A549 treated with DMSO at 1 μM for 4 hours (cell line): Measurements from ENCODE around the gene CENPU. TPM values are rescaled to one million over a fixed set of nuclear protein-coding genes. Genes with fewer than 3 reads are reported as not detected.

Source experiments
- total RNA-seq: library from RNA; stranded (reverse); fragments of 200-300 nt; extraction: Qiagen RNA extraction; gene quantifications from 5 replicates; pipeline ENCODE4 v1.2.3, GENCODE V29; 2022; ENCODE audit warnings: low read depth

The CENPU gene, protein sequence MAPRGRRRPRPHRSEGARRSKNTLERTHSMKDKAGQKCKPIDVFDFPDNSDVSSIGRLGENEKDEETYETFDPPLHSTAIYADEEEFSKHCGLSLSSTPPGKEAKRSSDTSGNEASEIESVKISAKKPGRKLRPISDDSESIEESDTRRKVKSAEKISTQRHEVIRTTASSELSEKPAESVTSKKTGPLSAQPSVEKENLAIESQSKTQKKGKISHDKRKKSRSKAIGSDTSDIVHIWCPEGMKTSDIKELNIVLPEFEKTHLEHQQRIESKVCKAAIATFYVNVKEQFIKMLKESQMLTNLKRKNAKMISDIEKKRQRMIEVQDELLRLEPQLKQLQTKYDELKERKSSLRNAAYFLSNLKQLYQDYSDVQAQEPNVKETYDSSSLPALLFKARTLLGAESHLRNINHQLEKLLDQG
- 22.8 to 25.8 TPM (median 25.4 TPM) in 5 replicates for total RNA-seq

DNA sequence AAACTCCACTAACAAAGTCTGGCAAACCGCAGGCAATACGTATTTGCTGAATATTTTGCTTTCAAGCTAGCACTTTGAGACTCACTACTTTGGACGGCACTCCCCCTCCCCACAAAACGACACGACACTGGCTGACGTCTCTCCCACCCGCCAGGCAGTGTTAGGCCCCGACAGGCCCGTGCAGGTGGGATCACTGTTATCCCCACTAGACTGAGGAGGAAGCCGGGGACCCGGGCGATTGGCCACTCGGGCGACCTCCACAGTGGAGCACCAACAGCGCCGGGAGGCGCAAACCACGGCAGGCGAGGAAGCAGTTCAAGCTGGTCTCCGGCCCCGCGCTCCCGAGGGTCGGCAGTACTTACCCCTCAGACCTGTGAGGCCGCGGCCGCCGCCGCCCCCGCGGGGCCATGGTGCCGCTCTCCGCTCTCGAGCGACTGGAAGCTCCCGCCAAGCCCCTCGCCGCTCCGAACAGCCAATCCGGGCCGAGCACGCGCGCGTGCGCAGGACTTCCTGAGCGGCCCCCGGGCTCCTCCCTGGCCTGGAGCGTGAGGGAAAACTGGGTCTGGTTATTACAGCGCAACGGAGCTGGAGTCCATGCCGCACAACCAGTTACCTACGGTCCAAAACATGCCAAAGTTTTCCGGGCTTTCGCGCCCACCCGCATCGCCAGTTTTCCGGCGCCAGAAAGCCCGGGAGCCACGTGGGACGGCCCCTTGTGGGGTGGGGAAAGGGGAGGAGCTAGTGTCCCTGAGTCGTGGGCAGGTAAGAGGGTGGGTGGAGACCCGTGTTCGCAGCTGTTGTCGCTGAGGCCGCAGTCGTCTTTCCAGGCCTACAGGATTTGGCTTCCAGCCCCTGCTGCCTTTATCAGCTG, at the start of gene CENPU:
CENPU (minus strand) TSS at position 443 of the 871 bp plus-strand sequence; CDS start at position 409, 34 bp downstream.

DNA sequence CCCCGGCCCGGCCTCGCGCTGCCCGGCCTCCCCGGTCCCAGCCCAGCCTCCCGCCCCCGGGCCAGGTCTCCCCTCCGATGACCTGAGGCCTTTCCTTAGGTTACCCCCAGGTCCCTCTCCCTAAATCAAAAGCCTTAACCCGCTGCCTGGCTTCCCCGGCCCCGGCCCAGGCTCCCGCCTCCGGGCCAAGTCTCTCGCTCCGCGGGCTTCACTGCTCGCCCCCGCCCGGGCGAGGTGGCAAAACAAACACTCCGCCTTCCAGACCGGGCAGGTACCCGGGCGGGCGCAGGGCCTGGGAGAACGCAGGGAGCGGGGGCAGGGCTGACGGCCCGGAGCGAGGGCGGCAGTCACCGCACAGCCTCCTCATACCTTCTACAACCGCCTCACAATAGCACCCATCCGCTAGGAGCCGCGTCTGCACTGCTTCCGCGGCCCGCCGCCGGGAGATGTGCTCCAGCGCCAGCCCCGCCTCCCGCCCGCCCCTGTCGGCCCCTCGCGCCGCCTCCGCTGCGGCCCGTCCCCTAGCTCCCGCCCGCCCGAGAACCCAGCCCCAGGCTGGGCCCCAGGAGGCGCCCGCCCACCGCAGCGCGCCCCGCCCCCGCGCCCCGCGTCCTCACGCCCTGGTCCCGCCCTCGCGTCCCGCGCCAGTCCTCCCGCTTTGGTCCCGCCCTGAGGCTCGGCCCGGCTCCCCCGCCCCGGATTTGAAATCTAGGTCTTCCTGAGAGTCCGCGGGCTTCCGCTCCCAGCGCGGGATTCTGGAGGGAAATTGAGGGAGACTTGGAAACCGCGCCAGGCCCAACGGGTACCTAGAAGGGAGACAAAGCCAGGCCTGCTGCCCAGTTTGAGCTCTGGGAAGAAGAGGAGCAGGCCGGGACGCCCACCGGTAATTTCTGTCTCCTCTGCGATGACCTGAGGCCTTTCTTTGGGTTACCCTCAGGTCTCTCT, 84.6 kb downstream of the CENPU start, which contains the start of the genes CASP3 and PRIMPOL:
CASP3 (minus strand) TSS at position 422 of the 945 bp plus-strand sequence. CDS start 10,994 bp downstream, outside the sequence.
PRIMPOL (plus strand) TSS at position 713 of the 945 bp plus-strand sequence. CDS start 7,403 bp downstream, outside the sequence.

Other genes starting within 250 kb of the CENPU start
- gene CASP3, start 84.6 kb downstream of the CENPU start, total RNA-seq: 21.2 to 26.6 TPM (median 24.3 TPM) in 5 replicates
- 4.5 to 7.5 TPM (median 7.1 TPM) in 5 replicates for gene PRIMPOL, start 84.4 kb downstream of the CENPU start, total RNA-seq
- 11.4 to 13.5 TPM (median 12.1 TPM) in 5 replicates for gene ACSL1, start 91.9 kb upstream of the CENPU start, total RNA-seq